ENCODE results near the gene KCNJ1. TPM values are rescaled to one million over a fixed set of nuclear protein-coding genes. Genes with fewer than 3 reads are reported as not detected.

The KCNJ1 gene
- total and polyA plus RNA-seq, 2 donors (not counting 1 experiment from before 2014, with no cell fraction given) = not detected

DNA sequence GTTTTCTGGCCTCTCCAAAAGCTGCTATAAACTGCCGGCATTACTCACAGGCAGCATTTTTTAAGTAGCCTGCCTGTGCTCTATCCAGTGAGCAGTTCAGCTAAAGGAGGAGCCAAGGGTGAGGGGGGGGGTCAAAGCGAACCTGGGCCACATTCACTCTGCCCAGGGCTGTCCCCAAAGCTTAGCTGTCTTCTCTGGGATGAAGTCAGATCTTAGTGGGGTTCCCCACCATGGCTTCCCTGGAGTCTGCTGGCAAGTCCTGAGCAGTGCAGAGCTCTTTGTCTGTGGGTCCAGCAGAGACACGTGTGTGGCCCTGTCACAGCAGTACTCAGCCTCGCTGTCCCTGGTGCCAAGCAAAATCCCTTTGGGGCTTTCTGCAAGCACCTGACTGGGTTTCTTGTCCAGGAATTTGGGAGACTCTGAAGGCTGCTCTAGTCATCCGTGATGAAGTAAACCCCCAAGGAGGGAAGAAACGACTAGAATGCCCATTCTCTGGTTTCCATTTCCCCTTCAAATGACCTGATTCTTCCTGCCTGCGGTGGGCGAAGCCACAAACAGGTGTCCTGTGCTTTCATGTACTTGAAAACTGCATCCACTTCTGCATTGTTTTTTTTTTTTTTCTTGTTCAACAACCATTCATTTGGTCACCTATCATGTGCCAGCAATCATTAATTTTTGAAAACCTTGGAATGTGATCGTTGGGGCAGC, 26.6 kb upstream of the KCNJ1 start:
- Histone ChIP-seq H4K20me1 (ENCODE audit: control insufficient read depth, extremely low read depth, insufficient read depth, low read length) (no peaks in the 10 kb centered on the region), H3K27me3 (ENCODE audit: control insufficient read depth, insufficient read depth, low read length) (no peaks in the 10 kb centered on the region), H3K9ac (ENCODE audit: insufficient read depth, low read length) (no peak overlapping the region), H3K9me3 (ENCODE audit: control insufficient read depth, insufficient read depth, low read depth, low read length) (no peaks in the 10 kb centered on the region), H2AFZ (ENCODE audit: low read length) (no peak overlapping the region), H3K36me3 (ENCODE audit: control insufficient read depth, insufficient read depth, low read length) (no peaks in the 10 kb centered on the region), H3K4me2 (ENCODE audit: extremely low read depth, insufficient read depth, low read length) (no peak overlapping the region), H3K4me1 (ENCODE audit: control insufficient read depth, extremely low read depth, insufficient read depth, low read length) (no peaks in the 10 kb centered on the region), H3K79me2 (ENCODE audit: control insufficient read depth, insufficient read depth, low read length) (no peaks in the 10 kb centered on the region), H3K27ac (ENCODE audit: insufficient read depth, low read length) (no peak overlapping the region), H3K4me3 (replicated peaks in 1 of 4; ENCODE audit: control extremely low read depth in 1 of 4, insufficient read depth in 1 of 4, low read depth in 3 of 4, low read length in 4 of 4) (no peak overlapping the region)
- no peak for TF ChIP-seq EZH2 (IDR thresholded peaks at IDR 0.05; ENCODE audit: low read length, missing control alignments)
- TF ChIP-seq, protein P1, sequence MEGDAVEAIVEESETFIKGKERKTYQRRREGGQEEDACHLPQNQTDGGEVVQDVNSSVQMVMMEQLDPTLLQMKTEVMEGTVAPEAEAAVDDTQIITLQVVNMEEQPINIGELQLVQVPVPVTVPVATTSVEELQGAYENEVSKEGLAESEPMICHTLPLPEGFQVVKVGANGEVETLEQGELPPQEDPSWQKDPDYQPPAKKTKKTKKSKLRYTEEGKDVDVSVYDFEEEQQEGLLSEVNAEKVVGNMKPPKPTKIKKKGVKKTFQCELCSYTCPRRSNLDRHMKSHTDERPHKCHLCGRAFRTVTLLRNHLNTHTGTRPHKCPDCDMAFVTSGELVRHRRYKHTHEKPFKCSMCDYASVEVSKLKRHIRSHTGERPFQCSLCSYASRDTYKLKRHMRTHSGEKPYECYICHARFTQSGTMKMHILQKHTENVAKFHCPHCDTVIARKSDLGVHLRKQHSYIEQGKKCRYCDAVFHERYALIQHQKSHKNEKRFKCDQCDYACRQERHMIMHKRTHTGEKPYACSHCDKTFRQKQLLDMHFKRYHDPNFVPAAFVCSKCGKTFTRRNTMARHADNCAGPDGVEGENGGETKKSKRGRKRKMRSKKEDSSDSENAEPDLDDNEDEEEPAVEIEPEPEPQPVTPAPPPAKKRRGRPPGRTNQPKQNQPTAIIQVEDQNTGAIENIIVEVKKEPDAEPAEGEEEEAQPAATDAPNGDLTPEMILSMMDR (conservative IDR thresholded peaks at IDR 0.05 in 1 of 2, IDR thresholded peaks at IDR 0.05 in 1 of 2; ENCODE audit: low read depth in 1 of 2, low read length in 2 of 2) = no peak
- no peak for DNase-seq (ENCODE audit: low read depth in 2 of 2)

DNA sequence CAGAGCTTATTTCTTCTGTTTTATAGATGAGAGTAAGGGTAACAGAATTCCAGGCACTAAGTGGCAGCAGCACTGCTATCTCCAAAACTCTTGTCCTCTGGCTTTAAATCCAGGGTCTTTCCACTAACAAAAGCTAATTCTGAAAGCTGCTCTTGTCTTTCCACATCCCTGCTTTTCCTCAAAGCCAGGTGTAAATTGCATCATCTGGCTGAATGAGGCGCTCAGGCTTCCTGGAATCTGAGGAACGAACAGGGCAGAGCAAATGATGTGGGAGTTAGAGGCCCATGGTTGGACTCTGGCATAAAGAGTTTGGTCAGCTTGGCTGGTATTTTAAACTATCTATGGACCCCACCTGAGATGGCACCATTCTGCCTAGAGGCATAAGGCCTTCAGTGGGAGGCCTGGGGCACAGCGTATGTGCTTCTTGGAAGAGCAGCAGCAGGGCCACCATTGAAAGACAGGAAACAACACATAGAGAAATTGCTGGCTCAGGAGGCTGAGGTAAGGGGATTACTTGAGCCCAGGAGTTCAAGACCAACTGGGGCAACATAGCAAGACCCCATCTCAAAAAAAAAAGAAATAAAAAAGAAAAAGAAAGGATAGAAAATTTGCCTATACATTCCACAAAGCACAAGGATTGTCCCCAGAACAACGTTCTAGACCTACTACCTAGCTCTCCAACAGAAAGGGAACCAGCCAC, 25.9 kb upstream of the KCNJ1 start:
- Histone ChIP-seq H3K9me3 (ENCODE audit: control insufficient read depth, insufficient read depth, low read depth, low read length) (no peaks in the 10 kb centered on the region), H3K4me3 (replicated peaks in 1 of 4; ENCODE audit: control extremely low read depth in 1 of 4, insufficient read depth in 1 of 4, low read depth in 3 of 4, low read length in 4 of 4) (no peak overlapping the region), H3K27ac (ENCODE audit: insufficient read depth, low read length) (no peak overlapping the region), H3K4me1 (ENCODE audit: control insufficient read depth, extremely low read depth, insufficient read depth, low read length) (no peaks in the 10 kb centered on the region), H2AFZ (ENCODE audit: low read length) (no peak overlapping the region), H3K79me2 (ENCODE audit: control insufficient read depth, insufficient read depth, low read length) (no peaks in the 10 kb centered on the region), H3K9ac (ENCODE audit: insufficient read depth, low read length) (no peak overlapping the region), H4K20me1 (ENCODE audit: control insufficient read depth, extremely low read depth, insufficient read depth, low read length) (no peaks in the 10 kb centered on the region), H3K36me3 (ENCODE audit: control insufficient read depth, insufficient read depth, low read length) (no peaks in the 10 kb centered on the region), H3K27me3 (ENCODE audit: control insufficient read depth, insufficient read depth, low read length) (peaks cover 1% of the 10 kb centered on the region), H3K4me2 (ENCODE audit: extremely low read depth, insufficient read depth, low read length) (no peak overlapping the region)
- TF ChIP-seq EZH2 (IDR thresholded peaks at IDR 0.05; ENCODE audit: low read length, missing control alignments) = no peak
- TF ChIP-seq, protein P1 (conservative IDR thresholded peaks at IDR 0.05 in 1 of 2, IDR thresholded peaks at IDR 0.05 in 1 of 2; ENCODE audit: low read depth in 1 of 2, low read length in 2 of 2) = no peak
- no peak for DNase-seq (ENCODE audit: low read depth in 2 of 2)

DNA sequence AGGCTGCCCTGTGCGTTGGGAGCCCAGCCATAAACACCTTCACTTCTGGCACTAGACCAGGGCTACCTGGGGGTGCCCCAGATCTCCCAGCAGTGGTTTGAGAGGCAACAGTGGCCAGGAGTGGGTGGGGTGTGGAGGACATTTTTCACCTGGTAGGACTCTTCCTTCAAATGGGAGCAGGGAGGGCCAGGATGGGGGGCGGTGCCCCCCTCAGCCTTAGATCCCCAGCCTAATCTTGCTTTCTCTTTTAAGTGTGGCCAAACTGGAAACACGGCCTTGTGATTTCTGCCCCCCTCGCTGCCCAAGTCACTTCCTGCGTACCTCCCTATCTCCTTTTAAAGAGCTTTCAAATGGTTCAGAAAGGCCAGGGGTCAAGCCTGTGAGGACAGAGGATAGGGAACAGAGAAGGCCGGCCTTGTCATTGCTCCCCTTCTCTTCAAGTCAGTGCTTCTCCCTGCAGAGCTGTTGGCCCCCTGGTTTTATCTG, 24.9 kb upstream of the KCNJ1 start:
- H3K4me2 ChIP-seq (ENCODE audit: extremely low read depth, insufficient read depth, low read length) = no peak overlapping the region
- no peak for TF ChIP-seq EZH2 (IDR thresholded peaks at IDR 0.05; ENCODE audit: low read length, missing control alignments)
- TF ChIP-seq, protein P1 (conservative IDR thresholded peaks at IDR 0.05 in 1 of 2, IDR thresholded peaks at IDR 0.05 in 1 of 2; ENCODE audit: low read depth in 1 of 2, low read length in 2 of 2) = no peak
- DNase-seq (ENCODE audit: low read depth in 2 of 2) = no peak
- no peak overlapping the region for H3K4me3 ChIP-seq (replicated peaks in 1 of 4; ENCODE audit: control extremely low read depth in 1 of 4, insufficient read depth in 1 of 4, low read depth in 3 of 4, low read length in 4 of 4)
- H4K20me1 ChIP-seq (ENCODE audit: control insufficient read depth, extremely low read depth, insufficient read depth, low read length) = no peaks in the 10 kb centered on the region
- H3K27ac ChIP-seq (ENCODE audit: insufficient read depth, low read length) = no peak overlapping the region
- no peak overlapping the region for H2AFZ ChIP-seq (ENCODE audit: low read length)
- H3K79me2 ChIP-seq (ENCODE audit: control insufficient read depth, insufficient read depth, low read length) = no peaks in the 10 kb centered on the region
- H3K9ac ChIP-seq (ENCODE audit: insufficient read depth, low read length) = no peak overlapping the region
- no peaks in the 10 kb centered on the region for H3K9me3 ChIP-seq (ENCODE audit: control insufficient read depth, insufficient read depth, low read depth, low read length)
- H3K27me3 ChIP-seq (ENCODE audit: control insufficient read depth, insufficient read depth, low read length) = peaks cover 3% of the 10 kb centered on the region
- H3K36me3 ChIP-seq (ENCODE audit: control insufficient read depth, insufficient read depth, low read length) = no peaks in the 10 kb centered on the region
- no peaks in the 10 kb centered on the region for H3K4me1 ChIP-seq (ENCODE audit: control insufficient read depth, extremely low read depth, insufficient read depth, low read length)
